Fibroblast of skin of right biceps (primary cell): ENCODE measurements around the gene KIAA1958.

Experiments used
- DNase-seq: peaks from one replicate; pipeline ENCODE4 v3.0.0-alpha.2; 2013

Gene KIAA1958

GRCh38 chr9:112531666-112532282 is 45.1 kb downstream of the KIAA1958 start:
- peak; percentile 89 for DNase-seq

- peak; percentile 78 for DNase-seq
Measured at GRCh38 chr9:112532427-112532826, 45.8 kb downstream of the KIAA1958 start.

GRCh38 chr9:112533660-112534059 is 47.0 kb downstream of the KIAA1958 start:
- DNase-seq = no peak

- DNase-seq = peak; percentile 83
Measured at GRCh38 chr9:112535301-112535700, 48.7 kb downstream of the KIAA1958 start.

- DNase-seq = peak; percentile 87
Measured at GRCh38 chr9:112535811-112536210, 49.2 kb downstream of the KIAA1958 start.

GRCh38 chr9:112537561-112537960 is 50.9 kb downstream of the KIAA1958 start:
- no peak for DNase-seq

GRCh38 chr9:112540800-112541199 is 54.2 kb downstream of the KIAA1958 start:
- no peak for DNase-seq

- DNase-seq = peak; percentile 77
Measured at GRCh38 chr9:112541685-112542084, 55.1 kb downstream of the KIAA1958 start.

- no peak for DNase-seq
Measured at GRCh38 chr9:112542593-112543292, 56.1 kb downstream of the KIAA1958 start.

- DNase-seq = peak; percentile 51
Measured at GRCh38 chr9:112544477-112544876, 57.9 kb downstream of the KIAA1958 start.

GRCh38 chr9:112545237-112545636 is 58.6 kb downstream of the KIAA1958 start:
- DNase-seq = no peak

GRCh38 chr9:112546149-112547012 is 59.8 kb downstream of the KIAA1958 start:
- DNase-seq = peak; percentile 83

- no peak for DNase-seq
Measured at GRCh38 chr9:112548051-112548440, 61.4 kb downstream of the KIAA1958 start.

- peak; percentile 60 for DNase-seq
Measured at GRCh38 chr9:112548836-112549595, 62.4 kb downstream of the KIAA1958 start.

- no peak for DNase-seq
Measured at GRCh38 chr9:112550531-112550930, 63.9 kb downstream of the KIAA1958 start.

- DNase-seq = no peak
Measured at GRCh38 chr9:112551641-112552040, 65.0 kb downstream of the KIAA1958 start.

- no peak for DNase-seq
Measured at GRCh38 chr9:112552229-112553056, 65.8 kb downstream of the KIAA1958 start.

- no peak for DNase-seq
Measured at GRCh38 chr9:112553256-112553826, 66.7 kb downstream of the KIAA1958 start.

- DNase-seq = peak; percentile 81
Measured at GRCh38 chr9:112554516-112554915, 67.9 kb downstream of the KIAA1958 start.

GRCh38 chr9:112555101-112555643 is 68.5 kb downstream of the KIAA1958 start:
- no peak for DNase-seq

- no peak for DNase-seq
Measured at GRCh38 chr9:112555844-112556482, 69.3 kb downstream of the KIAA1958 start.
